Activated CD4-positive, alpha-beta T cell treated with anti-CD3 and anti-CD28 coated beads, Interleukin-2, Interleukin-6, amounts not matched to agents 100 ng/mL and 50 ng/mL, durations not matched to agents 16 hours and 8 hours (primary cell): ENCODE data around the gene DCXR.

Source experiments
- DNase-seq: peaks from one replicate; pipeline ENCODE4 v3.0.0-alpha.2; 2020

DCXR gene

DNA sequence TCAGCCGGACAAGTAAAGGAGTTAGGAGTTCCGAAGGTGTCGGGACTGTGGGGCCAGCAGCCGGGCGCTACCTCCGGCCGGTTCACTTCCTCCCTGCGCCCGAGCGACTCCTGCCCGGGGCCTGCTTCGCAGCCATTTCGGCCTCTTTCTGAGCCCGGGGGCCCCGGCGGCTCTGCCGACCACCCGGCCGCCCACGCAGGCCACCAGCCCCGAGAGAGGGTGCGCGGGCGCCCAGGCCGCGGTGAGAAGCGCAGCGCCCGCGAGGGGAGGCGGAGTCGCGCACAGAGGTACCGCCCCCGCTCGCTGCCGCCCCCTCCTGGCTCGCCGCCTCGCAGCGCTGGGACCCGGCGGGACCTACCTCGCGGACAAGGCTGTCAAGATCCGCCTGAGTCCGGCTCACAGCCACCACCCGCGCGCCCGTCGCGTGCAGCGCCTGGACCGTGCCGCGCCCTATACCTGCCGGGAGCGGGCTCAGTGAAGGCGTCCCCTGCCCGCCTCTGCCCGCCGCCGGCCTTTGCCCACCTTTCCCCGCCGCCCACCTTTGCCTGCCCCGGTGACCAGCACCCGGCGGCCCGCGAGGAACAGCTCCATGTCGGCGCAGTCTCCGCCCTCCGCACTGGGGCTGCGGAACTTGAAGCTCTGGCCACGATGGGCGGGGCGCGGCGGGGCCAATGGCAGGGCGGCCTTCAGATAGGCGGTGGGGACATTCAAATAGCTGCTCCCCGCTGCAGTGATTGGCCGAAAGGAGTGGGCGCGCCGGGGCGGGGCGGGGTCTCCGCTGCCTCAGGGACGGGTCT lies at the start of gene DCXR:
DCXR (minus strand) TSS at position 606 of the 797 bp plus-strand sequence; CDS start at position 591, 15 bp downstream.
- DNase-seq: peak; percentile 97

DNA sequence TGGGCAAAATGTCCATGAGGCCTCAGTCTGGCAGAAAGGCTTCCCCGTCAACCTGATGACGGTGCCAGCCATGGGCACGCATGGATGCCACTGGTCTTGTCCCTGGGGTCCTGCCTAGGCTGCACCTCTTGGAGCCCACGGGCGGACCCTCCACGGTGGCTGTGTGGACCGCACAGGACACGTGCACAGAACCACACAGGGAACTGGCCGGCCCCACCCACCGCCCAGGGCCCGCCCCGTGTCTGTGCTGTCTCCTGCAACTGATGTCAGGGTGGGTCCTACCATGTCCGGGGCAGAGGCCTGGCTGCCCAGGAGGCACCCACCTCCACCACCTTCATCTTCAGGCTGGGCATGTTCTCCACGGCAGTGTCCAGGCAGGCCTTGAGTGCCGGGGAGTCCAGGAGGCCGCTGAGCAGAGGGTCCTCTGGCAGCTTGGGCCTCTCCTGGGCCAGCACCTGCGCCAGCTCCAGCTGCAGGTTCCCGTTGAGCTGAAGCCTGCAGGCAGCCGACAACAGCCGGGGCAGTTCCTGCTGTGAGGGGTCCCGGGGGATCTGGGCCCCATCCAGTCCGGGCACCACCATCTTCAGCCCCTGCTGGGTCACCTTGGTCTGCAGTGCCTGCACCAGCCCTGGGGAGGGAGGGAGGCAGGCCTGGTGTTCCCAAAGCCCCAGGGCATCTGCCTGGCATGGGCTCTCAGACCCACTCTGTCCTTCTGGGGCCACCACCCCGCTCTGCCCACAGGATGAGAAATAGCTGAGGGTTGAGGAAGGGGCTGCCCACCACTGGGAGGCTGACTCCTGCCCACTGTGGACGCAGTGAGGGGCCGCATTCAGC lies 48.7 kb upstream of the DCXR start:
- no peak for DNase-seq

DNA sequence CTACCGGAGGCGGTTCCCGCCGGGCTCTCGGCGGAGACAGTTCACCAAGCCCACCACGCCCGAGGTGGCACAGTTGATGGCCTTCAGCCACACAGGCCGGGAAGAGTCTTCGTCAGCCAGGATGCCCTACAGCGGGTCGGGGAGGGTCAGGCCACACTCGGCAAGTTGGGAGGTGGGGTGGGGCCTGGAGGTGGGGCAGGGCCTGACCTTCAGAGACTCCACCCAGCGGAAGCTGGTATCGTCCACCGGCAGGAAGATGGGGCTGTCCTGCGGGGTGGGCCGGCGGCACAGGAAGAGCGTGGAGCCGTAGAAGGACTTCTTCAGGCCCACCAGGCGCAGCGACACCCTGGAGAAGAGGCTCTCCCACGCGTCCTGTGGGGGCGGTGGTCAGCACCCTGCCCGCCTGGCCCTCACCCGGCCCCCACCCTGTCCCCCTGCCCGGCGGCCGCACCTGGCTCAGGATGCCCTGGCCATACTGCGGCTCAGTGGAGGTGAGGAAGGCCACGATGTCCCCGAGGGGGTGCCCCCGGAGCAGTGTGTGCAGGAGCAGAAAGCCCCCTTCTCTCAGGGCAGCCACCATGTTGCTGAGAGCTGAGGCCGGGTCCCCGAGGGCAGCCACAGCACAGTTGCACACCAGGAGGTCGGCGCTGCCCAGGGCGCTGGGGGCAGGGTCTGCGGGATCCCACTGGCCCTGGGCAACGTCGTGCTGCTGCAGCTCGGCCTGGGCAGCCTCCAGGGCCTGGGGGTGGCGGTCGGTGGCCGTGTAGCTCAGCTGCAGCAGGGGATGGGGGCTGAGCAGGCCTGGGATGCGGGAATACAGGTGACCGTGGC lies 47.7 kb upstream of the DCXR start:
- DNase-seq: no peak

DNA sequence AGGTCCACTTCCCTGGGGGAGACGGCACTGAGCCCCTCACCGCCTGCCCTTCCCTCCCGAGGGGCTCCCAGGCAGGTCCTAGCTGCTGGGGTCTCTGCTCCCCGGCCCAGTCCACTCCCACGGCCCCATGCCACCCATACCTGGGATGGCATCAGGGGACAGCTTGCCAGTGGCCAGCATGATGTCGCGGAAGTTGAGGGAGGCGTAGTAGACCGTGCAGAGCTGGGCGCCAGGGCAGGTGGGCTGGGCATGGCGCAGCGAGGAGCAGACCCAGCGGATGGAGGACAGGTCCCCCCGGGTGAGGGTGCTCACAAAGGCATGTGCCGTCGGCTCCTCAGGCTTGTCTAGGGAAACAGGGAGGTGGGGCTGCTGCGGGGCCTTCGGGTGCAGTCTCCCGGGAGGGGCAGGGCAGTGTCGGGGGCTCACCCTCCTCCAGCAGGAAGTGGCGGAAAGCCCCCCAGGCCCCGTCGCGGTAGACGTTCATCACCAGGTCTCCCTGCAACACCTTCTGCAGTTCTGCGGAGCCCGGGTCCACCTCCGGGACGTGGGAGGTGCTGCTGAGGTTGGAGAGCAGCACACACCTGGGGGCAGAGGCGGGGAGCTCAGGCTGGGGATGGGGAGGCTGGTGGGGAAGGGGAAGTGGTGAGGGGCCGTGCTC lies 47.0 kb upstream of the DCXR start:
- no peak for DNase-seq

DNA sequence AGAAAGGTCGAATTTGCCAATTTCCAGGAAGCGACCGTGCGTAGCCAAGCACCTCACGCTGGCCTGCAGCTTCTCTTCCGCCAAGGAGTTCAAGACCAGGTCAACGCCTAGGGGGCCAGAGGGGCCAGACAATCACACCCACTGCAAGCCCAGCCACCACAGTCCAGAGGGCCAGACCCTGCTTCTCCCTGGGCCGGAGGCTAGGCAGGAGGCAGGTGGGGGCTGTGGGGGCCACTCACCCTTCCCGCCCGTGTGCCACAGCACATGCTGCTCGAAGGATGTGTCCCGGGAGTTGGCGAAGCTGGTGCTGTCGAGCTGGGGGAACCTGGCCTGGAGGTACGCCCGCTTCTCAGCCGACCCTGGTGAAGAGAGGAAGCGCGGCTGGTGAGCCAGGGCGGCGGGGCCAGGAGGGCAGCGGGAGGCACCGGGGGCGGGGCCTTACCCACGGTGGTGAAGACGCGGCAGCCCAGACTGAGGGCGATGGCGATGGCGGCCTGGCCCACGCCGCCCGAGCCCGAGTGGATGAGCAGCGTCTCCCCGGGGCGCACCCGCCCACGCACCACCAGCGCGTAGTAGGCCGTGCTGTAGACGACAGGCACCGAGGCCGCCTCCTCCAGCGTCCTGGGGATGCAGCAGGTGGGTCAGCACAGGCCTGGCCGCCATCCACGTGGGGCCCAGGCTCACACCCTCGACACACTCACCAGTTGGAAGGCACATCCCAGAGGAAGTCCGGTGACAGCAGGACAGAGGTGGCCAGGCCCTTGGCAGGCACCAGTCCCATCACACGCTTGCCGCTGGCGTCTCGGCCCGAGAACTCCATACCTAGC lies 46.2 kb upstream of the DCXR start:
- no peak for DNase-seq

DNA sequence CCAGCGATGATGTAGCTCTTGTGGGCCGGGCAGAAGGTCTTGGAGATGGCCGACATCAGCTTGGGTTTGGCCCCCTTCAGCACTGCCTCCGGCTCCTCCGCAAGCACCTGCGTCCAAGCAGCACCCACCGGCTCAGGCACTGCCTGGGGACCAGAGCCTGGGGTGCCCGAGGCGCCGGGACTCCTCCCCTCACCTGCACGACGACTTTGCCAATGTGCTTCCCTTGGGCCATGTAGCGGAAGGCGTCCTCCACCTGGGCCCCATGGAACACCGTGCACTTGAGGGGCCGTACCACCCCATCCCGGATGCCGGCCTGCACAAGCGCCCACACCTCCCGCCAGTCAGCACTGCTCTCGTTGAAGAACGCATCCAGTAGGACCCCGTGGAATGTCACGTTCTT lies 45.5 kb upstream of the DCXR start:
- no peak for DNase-seq

DNA sequence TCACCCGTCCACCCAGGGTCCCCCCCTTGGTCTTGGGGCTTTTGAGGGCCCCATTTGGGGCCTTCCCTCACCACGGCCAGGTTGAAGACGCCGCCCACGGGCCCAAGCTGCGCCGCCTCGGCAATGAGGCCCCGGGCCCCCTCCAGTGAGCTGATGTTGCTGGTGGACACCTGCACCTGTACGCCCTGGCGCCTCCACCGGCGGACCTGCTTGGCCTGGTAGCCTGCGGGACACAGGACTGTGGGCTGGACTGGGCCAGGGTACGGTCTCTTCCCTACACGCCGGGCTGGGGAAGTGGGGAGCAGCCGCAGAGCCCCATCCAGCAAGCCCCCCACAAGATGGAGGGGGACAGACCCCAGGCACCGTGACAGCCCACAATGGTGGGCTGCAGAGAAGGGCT lies 45.0 kb upstream of the DCXR start:
- DNase-seq: no peak

DNA sequence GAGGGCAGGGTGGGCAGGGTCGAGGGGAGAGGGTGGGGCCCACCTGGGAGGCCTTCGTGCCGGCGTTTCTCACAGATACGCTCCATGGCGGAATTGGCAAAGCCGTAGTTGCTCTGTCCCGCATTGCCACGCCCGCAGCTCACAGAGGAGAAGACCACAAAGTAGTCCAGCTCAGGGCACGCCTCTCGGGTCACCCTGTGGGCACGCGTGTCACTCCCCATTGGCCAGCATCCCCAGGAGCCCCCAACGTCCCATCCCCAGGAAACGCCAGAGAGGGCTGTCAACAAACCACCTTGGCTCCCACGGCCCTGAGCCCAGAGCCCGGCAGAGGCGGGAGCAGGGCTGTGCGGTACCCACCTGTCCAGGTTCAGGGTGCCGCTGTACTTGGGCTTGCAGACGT lies 44.5 kb upstream of the DCXR start:
- no peak for DNase-seq

DNA sequence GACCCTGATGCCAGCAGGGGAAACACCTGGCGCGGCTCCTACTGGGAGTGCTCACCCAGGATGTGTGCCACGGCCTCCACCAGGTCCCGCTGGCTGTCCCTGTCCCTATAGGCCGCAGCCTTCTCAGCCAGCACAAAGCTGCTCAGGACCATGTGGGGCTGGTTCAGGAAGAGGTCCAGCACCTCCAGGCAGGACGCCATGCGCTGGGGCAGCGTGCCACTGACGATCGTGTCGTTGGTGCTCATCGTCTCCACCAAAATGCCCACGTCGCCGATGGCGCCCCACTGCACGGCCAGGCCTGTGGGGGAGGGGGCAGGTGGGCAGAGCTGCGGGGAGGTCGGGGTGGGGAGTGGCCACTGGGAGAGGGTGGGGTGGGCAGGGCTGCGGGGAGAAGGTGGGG lies 44.0 kb upstream of the DCXR start:
- DNase-seq: no peak

DNA sequence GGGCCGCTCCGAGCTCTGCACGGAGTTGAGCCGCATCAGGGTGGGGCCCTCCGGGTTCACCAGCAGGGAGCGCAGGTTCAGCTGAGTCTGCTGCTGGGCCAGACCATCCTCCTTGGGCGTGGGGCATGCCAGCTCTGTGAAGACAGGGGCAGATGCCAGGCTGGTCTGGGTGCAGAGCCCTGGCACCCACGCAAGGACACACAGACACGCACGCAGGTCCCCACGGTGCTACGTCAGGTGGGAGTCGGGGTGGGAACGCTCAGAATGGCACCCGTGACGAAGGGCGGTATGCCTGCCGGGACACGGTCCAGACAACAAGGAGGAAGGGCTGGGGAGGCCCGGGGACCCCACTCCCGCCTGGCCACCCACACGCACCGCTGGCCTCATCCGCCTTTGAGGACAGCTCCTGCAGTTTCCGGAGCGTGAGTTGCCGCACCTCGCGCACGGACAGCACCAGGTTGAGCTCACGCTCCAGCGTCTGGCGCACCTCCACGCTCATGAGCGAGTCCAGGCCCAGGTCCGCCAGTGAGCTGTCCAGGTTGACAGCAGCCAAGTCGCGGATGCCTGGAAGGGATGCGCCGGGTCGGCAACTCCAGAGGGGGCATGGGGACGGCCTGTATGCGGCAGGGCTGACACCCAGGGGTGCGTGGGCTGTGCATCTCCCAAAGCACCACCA lies 43.4 kb upstream of the DCXR start:
- no peak for DNase-seq

DNA sequence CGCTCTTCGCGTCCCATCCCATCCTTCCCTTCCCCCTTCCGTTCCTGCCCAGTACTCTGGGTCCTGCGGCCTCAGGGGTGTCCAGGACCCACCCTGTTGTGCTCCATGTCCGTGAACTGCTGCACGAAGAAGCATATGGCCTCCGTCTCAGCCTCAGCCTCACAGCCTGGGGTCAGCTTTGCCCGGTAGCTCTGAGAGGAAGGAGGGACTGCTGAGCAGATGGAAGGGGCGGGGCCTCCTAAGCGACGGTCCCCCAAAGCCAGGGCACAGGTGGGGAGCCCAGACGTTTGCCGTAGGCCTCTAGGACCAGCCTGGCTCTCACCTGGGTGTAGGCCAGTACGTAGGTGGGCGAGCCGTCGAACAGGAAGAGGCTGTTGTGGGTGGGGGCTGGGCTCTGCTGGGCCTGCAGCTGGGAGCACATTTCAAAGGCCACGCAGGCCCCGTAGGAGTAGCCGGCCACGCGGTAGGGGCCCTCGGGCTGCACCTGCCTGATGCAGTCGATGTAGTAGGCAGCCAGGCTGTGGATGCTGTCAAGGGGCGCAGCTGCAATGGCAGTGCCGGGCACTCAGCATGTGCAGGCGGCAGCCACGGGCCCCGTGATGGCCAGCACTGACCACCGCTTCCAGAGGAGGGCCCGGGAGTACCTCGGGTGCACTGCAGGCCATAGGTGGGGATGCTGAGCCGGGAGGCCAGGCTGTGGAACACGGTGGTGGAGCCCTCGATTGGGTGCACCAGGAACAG lies 42.7 kb upstream of the DCXR start:
- DNase-seq: no peak

DNA sequence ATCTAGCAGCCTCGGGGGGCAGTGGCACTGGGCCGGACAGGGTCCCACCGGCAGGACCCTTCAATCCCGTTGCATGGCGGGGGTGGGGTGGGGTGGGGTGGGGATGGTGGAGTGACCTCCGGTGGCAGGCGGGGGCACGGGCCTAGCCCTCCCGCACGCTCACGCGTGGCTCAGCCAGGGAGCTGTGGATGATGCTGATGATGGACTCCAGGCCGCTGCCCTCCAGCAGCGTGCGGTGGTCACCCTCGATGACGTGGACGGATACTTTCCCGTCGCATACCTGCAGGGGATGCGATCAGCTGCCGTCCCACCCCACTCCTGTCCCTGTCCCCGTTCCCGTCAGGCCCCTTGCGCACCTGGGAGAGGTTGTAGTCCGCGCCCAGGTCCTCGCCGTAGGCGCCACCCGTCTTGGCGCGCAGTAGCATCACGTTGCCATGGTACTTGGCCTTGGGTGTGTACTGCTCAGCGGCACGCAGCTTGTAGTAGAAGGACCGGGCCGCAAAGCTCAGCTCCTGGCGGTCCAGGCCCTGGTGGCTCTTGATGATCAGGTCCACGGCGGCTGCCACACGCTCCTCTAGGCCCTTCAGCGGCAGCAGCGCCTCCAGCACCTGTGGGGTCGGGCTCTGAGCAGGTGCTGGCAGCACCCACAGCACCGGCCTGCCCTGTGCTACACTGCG lies 41.6 kb upstream of the DCXR start:
- DNase-seq: no peak

DNA sequence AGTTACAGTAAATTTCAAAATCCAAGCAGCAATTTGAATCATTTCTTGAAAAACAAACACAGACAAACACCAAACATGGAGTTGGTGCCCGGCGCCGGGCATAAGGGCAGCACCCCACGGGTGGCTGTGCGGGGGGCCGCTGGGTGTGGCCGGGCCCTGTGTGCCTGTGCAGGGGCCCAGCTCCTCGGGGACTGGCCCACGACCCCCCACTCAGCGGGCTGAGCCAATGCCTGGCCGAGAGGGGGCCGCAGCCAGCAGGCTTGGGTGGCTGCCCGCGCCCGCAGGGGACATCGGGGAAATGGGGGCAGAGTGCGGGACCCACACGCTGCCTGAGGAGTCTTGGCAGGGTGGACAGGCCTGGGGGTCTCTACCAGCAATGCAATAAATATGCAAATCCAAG lies 40.9 kb upstream of the DCXR start:
- DNase-seq: no peak

DNA sequence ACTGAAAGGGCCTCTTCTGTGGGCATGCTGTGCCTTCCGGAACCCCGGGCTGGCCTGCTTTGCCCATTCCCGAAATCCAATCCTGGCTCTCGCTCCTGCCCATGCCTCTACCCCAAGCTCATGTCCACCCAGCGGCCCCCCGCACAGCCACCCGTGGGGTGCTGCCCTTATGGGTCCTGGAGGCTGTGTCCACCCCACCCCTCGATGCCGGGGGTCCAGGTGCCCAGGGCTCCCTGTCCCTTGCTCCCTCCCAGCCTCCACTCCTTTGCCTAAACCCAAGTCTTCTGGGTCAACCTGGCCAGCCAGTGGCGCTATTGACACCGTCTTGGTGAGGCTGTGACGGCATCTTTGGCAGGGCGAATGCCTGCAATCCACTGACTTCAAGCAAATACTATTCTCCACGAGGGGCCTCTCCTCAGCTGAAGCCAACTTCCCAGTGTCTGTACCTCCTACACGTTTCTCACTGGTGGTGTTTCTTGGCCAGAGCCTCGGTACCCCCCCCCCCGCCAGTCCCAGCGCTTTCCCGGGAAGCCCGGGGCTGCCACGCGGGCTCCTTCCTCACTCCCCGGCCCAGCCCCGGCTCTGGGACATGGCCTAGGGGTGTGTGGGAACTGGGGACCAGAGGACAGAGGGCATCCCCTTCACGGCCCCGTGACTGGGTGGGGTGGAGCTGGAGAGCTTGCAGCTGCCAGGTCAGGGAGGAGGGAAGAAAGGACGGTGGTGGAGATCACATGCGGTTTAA lies 40.3 kb upstream of the DCXR start:
- no peak for DNase-seq

DNA sequence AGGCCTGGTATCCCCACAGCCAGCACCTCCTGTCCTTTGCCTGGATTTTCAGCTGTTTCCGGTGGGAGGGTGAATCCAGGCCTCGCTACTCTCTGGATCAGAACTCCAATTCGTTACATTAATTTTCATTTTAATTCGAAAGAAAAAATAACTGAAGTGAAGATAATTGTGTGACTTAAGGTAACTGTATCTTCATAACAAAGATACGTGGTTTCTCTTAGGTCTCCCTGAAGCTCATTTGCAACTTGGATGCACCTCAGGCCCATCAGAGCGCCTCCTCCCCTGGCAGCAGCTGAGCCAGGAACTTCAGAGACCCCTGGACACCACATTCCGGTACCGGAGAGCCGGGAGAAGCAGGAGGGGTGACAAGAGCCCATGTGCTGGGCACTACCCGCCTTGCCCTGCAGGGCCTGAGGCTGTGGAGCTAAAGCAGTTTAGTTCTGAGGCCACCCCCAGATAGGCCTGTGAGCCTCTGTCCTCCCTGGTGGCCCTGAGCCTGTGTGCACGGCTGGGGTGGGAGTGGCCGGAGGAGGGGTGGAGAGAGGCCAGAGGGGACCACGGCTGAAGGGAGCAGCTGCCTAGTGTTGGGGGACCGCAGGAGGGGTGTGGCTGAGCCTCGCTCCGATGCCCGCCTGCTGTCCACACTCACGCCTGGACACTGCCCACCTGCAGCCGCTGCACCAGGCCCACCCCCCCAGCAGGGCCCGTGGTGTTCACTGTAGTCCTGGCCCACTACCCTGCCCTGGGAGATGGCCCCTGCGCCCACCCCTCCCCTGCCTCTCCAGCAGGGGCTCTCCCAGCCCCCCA lies 39.5 kb upstream of the DCXR start:
- no peak for DNase-seq

DNA sequence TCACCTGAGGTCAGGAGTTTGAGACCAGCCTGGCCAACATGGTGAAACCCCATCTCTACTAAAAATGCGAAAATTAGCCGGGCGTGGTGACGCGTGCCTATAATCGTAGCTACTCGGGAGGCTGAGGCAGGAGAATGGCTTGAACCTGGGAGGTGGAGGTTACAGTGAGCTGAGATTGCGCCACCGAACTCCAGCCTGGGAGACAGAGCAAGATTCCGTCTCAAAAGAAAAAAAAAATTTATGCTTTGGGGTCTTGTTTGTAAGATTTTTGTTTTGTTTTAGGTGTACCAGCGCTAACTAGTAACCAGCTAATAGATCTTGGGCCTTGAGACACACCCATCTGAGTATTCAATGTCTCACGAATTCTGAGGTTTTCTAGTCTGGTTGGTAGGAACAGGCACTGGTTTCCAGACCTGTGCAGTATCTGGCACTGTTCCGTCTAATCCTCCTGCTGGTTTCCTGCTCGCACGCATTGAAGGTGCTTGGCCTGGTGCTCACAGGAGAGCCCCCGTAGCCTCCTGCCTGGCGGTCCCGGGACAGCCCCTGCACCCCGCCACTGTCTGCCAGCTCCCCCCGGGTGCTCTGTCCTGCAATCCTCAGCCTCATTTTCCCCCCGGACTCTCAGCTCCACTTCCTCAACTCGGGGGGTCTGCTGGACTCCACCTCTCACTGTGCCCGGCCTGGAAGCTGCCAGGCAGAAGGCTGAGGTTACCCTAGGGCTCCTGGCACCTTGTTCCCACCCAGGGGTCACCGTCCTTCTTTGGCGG lies 38.7 kb upstream of the DCXR start:
- no peak for DNase-seq

DNA sequence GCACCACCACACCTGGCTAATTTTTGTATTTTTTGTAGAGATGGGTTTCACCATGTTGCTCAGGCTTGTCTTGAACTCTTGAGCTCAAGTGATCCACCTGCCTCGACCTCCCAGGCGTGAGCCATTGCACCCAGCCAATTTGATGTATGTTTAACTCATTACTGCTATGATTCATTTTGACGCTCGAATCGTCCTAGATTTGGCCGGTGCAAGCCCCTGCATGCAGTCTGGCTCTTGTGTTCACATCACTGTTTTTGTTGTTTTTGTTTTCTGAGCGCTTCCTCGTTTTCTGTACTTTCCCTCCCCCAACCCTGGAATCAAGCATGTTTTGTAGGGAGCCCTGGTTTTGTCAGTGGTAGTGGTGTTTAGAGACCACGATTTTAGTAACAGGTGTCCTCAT lies 35.9 kb upstream of the DCXR start:
- DNase-seq: no peak

DNA sequence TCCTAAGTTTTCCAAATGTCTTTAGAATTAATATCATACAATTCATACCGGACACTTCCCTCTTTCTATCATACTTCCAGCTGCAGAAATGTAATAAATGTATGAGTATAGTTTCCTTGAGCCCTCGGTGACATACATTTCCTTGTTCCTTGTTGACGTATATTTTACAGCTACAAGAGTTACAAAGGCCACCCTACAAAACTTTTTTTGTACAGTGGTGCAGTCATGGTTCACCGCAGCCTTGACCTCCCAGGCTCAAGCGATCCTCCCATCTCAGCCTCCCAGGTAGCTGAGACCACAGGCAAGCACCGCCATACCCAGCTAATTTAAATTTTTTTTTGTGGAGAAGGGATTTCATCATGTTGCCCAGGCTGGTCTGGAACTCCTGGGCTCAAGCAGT lies 35.3 kb upstream of the DCXR start:
- no peak for DNase-seq
